Endothelial cell of umbilical vein (primary cell): ENCODE measurements around the gene SIX5.

Experiments used
- EZH2 ChIP-seq: IDR thresholded peaks from 2 replicates; pipeline ENCODE4 v1.6.1; 2012; ENCODE audit warnings: borderline replicate concordance, low read depth, mild to moderate bottlenecking, moderate library complexity, low read length, inconsistent platforms; ENCODE audit not compliant: severe bottlenecking
- POLR2A ChIP-seq: IDR thresholded peaks from 2 replicates; pipeline ENCODE4 v1.6.1; 2012; ENCODE audit warnings: low read depth, mild to moderate bottlenecking, control low read depth, low read length
- TF ChIP-seq, protein P1 (sequence below), 2 donors: IDR thresholded peaks; 1 replicate in 1 of 2; 2 replicates in 1 of 2; pipeline ENCODE4 v1.5.1; 2011; ENCODE audit warnings: low read length in 2 of 2, mild to moderate bottlenecking in 2 of 2, moderate library complexity in 2 of 2, control low read depth in 1 of 2, inconsistent platforms in 1 of 2, low read depth in 1 of 2; ENCODE audit not compliant: insufficient read depth in 1 of 2; ENCODE audit errors: extremely low read depth in 1 of 2
- TF ChIP-seq, protein P2 (sequence below): IDR thresholded peaks from 2 replicates; pipeline ENCODE4 v1.6.1; 2011; ENCODE audit not compliant: insufficient read depth, insufficient read length

GRCh38 chr19:45715139-45715538, 53.9 kb downstream of the SIX5 start:
- TF ChIP-seq POLR2A (no peak), EZH2 (no peak)
- TF ChIP-seq, protein P1, sequence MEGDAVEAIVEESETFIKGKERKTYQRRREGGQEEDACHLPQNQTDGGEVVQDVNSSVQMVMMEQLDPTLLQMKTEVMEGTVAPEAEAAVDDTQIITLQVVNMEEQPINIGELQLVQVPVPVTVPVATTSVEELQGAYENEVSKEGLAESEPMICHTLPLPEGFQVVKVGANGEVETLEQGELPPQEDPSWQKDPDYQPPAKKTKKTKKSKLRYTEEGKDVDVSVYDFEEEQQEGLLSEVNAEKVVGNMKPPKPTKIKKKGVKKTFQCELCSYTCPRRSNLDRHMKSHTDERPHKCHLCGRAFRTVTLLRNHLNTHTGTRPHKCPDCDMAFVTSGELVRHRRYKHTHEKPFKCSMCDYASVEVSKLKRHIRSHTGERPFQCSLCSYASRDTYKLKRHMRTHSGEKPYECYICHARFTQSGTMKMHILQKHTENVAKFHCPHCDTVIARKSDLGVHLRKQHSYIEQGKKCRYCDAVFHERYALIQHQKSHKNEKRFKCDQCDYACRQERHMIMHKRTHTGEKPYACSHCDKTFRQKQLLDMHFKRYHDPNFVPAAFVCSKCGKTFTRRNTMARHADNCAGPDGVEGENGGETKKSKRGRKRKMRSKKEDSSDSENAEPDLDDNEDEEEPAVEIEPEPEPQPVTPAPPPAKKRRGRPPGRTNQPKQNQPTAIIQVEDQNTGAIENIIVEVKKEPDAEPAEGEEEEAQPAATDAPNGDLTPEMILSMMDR (IDR thresholded peaks at IDR 0.05; ENCODE audit: extremely low read depth in 1 of 2, insufficient read depth in 1 of 2, low read depth in 1 of 2, low read length in 2 of 2) = no peak
- TF ChIP-seq, protein P2, sequence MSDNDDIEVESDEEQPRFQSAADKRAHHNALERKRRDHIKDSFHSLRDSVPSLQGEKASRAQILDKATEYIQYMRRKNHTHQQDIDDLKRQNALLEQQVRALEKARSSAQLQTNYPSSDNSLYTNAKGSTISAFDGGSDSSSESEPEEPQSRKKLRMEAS = no peak
